GM19467 (cell line): ENCODE data around the gene ATP6V0C.

ENCODE experiments used
- ATAC-seq: cut with Tn5 transposase; IDR thresholded peaks from one replicate; pipeline ENCODE4 v1.9.1; 2021; ENCODE audit warnings: mild to moderate bottlenecking, moderate library complexity; ENCODE audit not compliant: unreplicated experiment

The ATP6V0C gene

GRCh38 chr16:2513405-2514332 lies at the start of gene ATP6V0C:
TSS of gene ATP6V0C (plus strand) at chr16:2513952. CDS start at chr16:2514104, 152 bp downstream.
- ATAC-seq: peak; percentile 60

- ATAC-seq: no peak
Measured at GRCh38 chr16:2464333-2464732, 49.4 kb upstream of the ATP6V0C start.

- ATAC-seq: no peak
Measured at GRCh38 chr16:2465653-2466415, 47.9 kb upstream of the ATP6V0C start.

- ATAC-seq: no peak
Measured at GRCh38 chr16:2466667-2467527, 46.9 kb upstream of the ATP6V0C start.

GRCh38 chr16:2467528-2468232 lies 46.1 kb upstream of the ATP6V0C start:
- ATAC-seq: no peak

GRCh38 chr16:2468233-2468724 lies 45.5 kb upstream of the ATP6V0C start:
- no peak for ATAC-seq

GRCh38 chr16:2468725-2469398 lies 44.9 kb upstream of the ATP6V0C start:
- ATAC-seq: no peak

GRCh38 chr16:2469399-2470233 lies 44.1 kb upstream of the ATP6V0C start:
- ATAC-seq: no peak

- ATAC-seq: no peak
Measured at GRCh38 chr16:2470234-2470601, 43.5 kb upstream of the ATP6V0C start.

GRCh38 chr16:2470603-2471015 lies 43.1 kb upstream of the ATP6V0C start:
- ATAC-seq: no peak

GRCh38 chr16:2471016-2471652 lies 42.6 kb upstream of the ATP6V0C start, which contains the start of gene NTN3:
TSS of gene NTN3 (plus strand) at chr16:2471297. CDS start at chr16:2471702, 405 bp downstream.
- ATAC-seq: no peak

- no peak for ATAC-seq
Measured at GRCh38 chr16:2471653-2472487, 41.9 kb upstream of the ATP6V0C start.

- no peak for ATAC-seq
Measured at GRCh38 chr16:2472488-2472864, 41.3 kb upstream of the ATP6V0C start.

- no peak for ATAC-seq
Measured at GRCh38 chr16:2472885-2473445, 40.8 kb upstream of the ATP6V0C start.

GRCh38 chr16:2473446-2473926 lies 40.3 kb upstream of the ATP6V0C start:
- no peak for ATAC-seq

GRCh38 chr16:2473999-2474876 lies 39.5 kb upstream of the ATP6V0C start:
- no peak for ATAC-seq
